ENCODE data around the gene PRKN. TPM values are rescaled to one million over a fixed set of nuclear protein-coding genes. Genes with fewer than 3 reads are reported as not detected.
"Not testable (repeated sequence)": the region's sequence is repeated elsewhere in the genome, so short reads cannot be mapped to it uniquely, and the experiment has no call there.

The PRKN gene
- total RNA-seq, 1 donor from 2014 or later = 0.93 TPM

DNA sequence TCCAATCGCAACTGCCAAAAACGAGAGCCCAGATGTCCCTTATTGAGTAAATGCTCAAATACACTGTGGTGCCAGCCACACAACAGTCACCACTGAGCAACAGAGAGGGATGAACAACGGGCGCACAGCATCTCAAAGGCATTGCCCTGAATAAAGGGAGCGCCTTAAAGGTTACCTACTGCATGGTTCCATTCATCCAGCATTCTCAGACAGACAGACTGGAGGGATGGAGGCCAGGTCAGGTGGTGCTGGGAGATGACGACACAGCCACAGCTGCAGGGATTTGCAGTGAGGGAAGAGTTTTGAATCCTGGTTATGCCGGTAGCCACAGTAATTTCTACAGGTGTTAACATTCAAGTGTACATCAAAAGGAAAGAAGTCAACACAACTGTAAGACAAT is 838.2 kb downstream of the PRKN start:
- no peak for DNase-seq (ENCODE audit: extremely low read depth, low read depth, low spot score)

DNA sequence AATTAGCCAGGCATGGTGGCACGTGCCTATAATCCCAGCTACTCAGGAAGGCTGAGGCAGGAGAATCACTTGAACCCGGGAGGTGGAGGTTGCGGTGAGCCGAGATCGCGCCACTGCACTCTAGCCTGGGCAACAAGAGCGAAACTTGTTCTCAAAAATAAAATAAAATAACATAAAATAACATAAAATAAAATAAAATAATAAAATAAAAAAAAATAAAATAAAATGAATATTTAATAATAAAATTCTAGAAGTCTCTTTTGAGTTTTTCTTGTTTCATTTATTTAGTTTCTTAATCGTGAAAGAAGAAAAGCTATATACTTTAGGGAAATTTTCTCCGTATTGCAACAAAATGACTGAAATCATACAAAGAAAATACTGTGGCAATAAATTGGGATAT is 841.0 kb downstream of the PRKN start:
- not testable (repeated sequence) for DNase-seq (ENCODE audit: extremely low read depth, low read depth, low spot score)

DNA sequence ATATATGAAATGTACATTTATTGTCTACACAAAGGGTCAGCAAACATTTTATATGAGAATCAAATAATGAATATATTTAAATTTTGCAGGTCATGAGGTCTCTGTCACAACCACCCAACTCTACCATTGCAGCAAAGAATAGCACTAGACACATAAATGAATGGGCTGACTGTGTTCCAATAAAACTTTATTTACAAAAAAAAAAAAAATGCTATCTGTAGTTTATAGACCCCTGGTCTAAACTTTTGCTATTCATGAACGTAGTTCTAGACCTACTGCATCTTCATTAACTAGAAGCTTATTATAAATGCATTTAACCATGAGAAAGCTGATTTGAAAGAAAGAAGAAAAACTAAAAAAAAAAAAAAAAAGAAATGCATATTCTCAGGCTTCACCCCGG is 842.8 kb downstream of the PRKN start:
- DNase-seq (ENCODE audit: extremely low read depth, low read depth, low spot score) = no peak

DNA sequence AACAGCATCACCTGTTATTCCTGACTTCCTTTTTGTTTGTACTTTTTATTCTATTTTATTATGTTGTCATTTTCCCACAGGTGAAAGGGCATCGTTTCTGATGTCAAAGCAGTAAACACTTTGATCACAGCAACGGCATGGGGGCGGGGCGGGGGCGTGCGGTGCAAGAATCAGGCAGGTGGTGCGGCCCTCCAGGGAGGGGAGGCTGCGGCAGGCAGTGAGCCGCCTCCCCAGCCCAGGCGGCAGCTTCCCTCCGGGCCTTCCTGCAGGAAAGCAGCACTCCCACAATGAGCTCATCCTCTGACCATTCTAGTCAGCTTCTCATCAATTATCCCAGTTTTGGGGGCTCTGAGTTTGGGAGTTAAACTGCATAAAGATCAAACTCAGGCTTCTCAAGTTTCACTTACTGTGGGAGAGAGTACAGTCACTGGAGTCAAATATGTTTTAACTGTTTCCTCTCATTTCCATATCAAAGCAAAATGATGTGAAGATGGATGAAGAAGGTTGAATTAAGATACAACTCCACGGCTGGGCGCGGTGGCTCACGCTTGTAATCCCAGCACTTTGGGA is 845.3 kb downstream of the PRKN start:
- DNase-seq (ENCODE audit: extremely low read depth, low read depth, low spot score) = no peak

DNA sequence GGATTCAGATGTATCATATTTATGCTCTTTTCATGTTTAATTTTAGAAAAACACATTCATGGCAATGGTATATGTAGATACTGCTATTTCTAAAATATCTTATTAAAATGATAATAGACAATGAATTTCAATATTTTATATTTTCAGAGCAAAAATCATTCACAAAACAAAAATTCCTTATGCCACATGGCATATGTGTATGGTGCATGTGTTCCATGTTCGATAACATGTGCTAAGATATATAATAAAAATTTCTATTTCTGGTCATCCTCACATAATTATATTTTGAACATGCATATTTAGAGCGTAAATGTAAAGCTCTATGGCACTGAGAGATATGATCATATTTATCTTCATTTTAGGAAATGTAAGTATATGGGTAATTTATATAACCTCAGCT is 847.5 kb downstream of the PRKN start:
- no peak for DNase-seq (ENCODE audit: extremely low read depth, low read depth, low spot score)

DNA sequence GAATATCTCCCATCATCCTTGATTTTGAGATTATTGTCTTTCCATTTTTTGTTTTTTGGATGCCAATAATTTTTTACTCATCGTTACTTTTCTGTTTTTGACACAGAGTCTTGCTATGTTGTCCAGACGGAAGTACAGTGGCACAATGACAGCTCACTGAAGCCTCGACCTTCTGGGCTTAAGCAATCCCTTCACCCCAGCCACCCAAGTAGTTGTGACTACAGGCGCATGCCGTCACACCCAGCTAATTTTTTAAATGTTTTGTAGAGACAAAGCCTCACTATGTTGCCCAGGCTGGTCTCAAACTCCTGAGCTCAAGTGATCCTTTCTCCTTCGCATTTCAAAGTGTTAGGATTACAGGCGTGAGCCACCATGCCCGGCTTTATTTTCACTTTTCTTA is 851.3 kb downstream of the PRKN start:
- no peak for DNase-seq (ENCODE audit: extremely low read depth, low read depth, low spot score)

DNA sequence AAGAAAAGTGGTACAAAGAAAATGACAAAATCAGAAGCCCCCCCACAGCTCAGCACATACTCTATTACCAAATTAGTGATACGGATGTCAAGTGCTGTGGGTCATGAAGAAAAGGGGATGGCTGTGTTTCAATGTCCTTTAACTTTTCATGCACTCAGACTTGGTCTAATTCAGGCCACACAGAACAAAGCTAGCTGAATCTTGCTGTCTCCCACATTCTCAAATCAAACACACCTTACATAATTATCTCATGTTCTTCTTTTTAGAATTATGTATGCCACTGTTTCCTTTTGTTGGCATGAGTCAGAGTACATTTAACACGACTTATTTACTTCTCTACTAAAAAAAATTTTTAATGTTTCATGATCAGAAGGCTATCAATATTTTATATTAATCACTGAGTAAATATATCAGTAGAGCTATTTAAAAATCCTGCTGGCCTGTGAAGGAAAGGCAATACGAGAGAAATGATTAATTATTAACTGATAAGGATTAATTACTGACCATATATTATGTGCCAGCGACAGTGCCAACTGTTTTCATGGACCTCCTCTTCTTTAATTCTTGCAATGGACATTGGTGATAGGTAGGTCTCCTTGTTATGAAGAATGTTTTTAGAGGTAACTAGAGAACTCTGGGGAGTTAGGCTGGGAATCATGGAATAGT is 857.2 kb downstream of the PRKN start:
- DNase-seq (ENCODE audit: extremely low read depth, low read depth, low spot score) = no peak

DNA sequence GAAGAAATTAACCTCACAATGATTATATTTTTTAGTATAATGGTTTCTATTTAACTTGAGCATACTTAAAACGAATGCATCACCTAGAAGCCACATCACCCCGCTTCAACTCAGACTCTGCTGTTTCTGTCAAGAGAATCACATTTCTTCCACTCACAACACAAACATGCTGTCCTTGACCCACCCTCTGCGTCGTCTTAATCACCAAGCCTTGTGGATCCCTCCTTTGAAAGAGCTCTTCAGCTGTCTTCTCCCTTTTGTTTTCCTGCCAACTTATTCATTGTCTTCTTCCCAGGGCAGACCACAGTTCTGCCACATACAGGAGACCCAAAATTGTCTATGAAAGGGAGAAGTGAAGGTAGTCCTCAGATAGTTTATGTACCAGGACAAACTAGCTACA is 858.1 kb downstream of the PRKN start:
- no peak for DNase-seq (ENCODE audit: extremely low read depth, low read depth, low spot score)

DNA sequence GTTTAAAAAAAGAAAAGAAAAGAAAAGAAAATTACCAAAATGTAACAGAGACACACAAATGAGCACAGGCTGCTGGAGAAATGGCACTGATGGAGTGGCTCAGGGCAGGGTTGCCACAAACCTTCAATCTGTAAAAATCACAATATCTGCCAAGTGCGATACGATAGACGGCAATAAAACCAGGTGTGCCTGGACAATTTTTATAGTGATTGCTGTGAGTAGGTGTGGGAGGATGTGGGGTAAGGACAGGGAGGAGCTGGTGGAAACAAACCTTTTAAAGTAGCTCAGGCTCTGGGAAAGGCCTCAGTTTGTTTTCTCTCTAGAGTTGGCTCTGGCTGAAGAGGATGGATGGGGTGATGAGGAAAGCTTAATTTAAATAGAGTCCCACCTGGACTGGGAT is 861.0 kb downstream of the PRKN start:
- DNase-seq (ENCODE audit: extremely low read depth, low read depth, low spot score) = no peak

DNA sequence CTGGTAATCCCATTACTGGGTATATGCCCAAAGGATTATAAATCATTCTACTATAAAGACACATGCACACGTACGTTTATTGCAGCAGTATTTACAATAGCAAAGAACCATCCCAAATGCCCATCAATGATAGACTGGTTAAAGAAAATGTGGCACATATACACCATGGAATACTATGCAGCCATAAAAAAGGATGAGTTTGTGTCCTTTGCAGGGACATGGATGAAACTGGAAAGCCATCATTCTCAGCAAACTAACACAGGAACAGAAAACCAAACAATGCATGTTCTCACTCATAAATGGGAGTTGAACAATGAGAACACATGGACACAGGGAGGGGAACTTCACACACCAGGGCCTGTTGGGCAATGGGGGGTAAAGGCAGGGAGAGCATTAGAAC is 866.5 kb downstream of the PRKN start:
- not testable (repeated sequence) for DNase-seq (ENCODE audit: extremely low read depth, low read depth, low spot score)

DNA sequence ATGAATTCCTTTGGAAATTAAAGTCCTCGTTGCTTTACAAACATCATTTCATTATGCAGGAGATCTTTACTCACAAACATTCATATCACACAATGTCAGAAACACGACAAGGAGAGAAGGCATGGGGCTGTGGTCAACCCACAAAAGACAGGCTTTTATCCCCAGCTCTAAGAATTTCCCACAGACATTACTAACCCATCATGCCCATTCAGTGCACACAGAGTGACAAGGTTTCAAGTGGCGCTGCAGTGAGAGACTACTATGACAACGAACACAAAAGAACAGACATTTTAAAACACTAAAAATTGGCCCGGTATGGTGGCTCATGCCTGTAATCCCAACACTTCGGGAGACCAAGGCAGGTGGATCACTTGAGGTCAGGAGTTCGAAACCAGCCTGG is 873.9 kb downstream of the PRKN start:
- DNase-seq (ENCODE audit: extremely low read depth, low read depth, low spot score) = no peak

DNA sequence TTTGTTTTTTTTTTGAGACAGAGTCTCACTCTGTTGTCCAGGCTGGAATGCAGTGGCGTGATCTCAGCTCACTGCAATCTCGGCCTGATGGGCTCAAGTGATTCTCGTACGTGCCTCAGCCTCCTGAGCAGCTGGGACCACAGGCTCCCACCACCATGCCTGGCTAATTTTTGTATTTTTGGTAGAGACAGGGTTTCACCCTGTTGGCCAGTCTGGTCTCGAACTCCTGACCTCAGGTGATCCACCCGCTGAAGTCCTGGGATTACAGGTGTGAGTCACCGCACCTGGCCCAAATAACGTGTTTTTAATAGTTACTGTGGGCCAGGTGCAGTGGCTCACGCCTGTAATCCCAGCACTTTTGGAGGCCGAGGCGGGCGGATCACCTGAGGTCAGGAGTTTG is 876.1 kb downstream of the PRKN start:
- DNase-seq (ENCODE audit: extremely low read depth, low read depth, low spot score) = not testable (repeated sequence)

DNA sequence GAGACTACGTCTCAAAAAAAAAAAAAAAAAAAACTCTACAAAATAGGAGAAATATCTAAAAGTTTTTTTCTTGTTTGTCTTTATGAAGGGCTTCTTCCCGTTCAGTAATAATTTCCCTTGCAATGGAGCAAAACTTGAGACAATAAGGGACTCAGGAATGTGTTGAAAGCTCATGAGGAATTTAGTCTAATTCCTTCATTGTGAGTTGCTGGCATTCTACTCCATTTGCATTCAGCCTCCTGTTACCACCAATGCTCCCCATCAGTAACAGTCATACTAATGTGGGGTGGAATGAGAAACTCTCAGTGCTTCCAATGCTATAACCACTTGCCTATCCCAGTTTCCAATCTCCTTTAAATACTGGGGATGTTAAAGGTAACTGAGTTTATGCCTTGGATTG is 877.0 kb downstream of the PRKN start:
- DNase-seq (ENCODE audit: extremely low read depth, low read depth, low spot score) = no peak

DNA sequence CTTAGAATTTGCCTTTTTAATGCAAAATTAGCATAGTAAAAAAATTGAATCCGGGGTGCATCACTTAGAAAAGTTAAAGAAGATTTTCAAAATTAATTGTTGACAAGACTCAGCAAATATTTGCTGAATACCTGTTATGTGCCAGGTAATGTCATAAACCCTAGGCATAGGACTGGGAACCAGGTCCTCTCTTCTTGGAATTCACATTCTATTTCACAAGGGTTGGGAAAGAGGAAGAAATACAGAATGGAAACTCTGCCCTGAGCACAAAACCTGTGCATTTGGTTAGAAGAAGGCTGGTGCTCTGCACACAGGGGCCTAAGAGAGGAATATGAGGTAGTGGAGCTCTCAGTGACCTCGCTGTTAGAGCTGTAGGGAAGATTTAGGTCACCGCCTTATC is 879.9 kb downstream of the PRKN start:
- DNase-seq (ENCODE audit: extremely low read depth, low read depth, low spot score) = no peak

DNA sequence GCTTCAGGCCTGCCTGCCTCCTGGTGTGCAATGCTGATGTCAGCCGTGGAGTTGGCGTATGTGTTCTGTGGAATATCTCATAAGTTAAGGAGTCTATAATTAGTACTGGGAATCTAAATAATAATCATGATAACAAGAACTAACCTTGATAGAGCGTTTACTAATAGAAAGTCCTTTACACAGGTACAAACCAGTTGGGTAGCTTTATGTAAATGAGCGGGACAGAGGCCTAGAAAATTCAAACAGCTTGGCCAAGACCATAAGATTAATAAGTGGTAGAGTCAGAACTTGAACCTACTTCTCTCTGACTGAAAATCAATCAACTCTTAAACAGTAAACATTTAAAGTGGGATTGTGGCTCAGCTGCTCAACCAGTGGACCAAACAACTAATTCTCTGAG is 882.8 kb downstream of the PRKN start:
- DNase-seq (ENCODE audit: extremely low read depth, low read depth, low spot score) = no peak

DNA sequence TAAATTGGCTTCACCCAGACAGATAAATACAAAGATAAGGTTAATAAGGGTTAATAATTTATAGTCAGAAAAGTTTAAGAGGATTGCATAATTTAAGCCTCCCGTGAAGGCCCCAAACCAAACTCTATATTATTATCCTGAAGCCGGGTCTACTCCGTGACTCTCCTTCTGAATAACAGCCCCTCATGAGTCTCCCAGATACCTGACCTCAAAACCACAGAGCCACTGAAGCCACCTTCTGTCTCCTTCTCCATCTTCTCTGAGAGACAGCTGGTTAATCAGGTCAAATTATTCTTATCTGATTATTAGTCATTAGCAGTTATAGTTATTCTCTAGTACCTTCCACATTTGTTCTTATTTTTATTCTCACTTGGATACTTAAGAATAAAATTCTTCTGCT is 884.5 kb downstream of the PRKN start:
- no peak for DNase-seq (ENCODE audit: extremely low read depth, low read depth, low spot score)

DNA sequence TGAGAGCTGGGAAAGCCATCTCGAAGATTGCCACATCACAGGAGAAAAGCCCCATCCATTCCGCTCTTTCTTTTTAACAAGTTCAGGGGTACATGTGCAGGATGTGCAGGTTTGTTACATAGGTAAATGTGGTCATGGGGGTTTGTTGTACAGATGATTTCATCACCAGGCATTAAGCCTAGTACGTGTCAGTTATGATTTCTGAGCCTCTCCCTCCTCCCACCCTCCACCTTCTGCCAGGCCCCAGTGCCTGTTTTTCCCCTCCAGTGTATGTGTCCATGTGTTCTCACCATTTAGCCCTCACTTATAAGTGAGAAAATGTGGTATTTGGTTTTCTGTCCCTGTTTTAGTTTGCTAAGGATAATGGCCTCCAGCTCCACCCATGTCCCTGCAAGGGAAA is 887.2 kb downstream of the PRKN start:
- no peak for DNase-seq (ENCODE audit: extremely low read depth, low read depth, low spot score)

DNA sequence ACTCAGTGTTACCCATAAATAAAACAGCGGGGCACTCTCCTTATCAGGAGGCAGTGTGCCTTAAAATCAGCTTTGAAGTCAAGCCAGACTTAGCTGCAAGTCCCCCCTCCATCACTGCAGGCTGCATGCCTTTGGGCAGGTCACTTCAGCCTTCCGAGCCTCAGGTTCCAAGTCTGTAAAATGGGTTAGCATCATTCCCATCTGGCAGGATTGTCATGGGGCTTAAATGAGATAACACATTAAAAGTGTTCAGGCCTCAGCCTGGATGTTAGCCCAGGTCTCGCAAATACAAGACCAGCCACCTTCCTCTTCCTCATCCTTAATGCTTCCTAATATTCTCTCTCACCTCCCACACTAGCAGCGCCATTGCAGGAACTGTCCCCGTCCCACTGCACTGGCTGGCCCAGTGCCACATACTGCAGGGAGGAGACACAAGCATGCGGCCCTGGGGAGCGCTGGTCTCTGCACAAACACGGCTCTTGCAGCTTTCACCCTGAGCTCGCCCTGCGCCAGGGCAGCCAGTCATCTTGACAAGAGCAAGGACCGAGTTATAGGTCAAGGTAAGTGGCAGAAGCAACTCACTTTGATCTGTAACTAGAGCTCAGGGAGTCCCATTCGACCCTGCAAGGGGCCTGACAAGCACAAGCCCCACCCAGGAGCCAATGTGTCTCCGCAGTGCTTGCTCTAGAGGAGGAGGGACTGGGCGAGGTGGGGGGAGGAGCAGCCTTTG is 889.1 kb downstream of the PRKN start:
- no peak for DNase-seq (ENCODE audit: extremely low read depth, low read depth, low spot score)

DNA sequence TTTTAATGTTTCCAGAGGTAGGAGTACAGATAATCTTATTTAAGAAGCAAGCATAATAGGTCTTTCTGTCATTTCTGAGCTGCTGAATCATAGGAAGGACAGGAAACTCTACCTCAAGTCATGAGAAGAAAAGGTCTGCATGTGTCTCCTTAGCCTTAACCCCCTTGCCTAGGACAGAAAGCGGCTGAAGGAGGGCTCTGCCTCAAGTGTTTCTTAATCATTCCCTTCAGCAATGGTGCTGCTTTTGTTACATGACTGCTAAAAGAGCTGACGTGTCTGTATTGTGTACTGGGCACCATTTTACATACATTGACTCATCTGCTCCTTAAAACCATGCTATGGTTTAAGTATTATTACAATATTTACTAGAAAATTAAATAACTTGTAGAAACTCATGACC is 889.7 kb downstream of the PRKN start:
- DNase-seq (ENCODE audit: extremely low read depth, low read depth, low spot score) = no peak

DNA sequence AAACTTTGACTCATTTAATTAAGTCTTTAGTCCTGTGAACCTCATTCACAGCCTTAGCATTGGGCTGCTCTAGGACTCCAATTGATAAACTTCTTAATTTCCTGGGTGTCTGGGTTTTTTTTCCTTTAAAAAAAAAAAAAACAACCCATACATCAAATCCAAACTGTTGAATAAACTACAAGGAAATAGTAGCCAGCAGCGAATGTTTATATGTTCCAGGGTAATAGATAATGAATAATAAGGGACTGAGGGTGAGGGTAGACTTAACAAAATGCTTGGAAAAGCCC is 890.2 kb downstream of the PRKN start:
- DNase-seq (ENCODE audit: extremely low read depth, low read depth, low spot score) = no peak

DNA sequence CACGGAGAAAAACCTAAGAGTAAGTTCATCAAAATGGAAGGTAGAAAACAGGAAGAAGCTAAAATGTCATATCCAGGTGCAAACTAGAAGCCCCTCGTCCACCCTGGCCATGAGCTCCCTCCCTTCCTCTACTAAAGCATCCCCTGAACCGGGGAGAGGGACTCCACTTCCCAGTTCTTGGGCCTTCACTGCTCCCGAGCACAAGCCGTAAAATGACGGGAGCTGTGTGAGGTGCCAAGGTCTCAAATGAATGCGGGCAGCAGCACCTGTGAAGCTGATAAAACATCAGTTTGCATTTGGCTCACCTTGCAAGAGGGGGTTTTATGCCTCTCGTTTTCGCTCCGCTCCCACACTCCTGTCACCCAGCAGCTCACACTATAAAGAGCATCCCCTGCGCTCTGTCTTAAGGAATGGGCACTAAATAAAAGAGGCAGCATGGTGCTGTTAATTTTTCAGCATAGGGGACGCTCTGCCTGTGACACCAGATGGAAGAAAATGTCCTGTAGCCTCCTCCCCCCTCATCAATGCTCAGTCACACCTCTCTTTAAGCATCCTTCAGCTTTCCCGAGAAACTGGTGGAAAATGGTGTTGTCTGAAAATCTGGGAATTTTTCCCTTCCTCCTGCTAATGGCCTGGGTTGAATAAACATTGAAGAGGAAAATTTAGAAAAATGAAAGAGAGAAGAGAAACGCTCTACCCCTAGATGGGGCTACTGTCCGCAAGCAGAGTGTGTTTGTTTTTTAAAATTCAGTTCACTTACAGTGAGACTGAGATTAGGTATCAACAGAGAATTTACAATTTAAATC is 890.7 kb downstream of the PRKN start:
- DNase-seq (ENCODE audit: extremely low read depth, low read depth, low spot score) = no peak

All from glomerular endothelial cell (primary cell).